ENCODE results near the gene KRTDAP.

DNA sequence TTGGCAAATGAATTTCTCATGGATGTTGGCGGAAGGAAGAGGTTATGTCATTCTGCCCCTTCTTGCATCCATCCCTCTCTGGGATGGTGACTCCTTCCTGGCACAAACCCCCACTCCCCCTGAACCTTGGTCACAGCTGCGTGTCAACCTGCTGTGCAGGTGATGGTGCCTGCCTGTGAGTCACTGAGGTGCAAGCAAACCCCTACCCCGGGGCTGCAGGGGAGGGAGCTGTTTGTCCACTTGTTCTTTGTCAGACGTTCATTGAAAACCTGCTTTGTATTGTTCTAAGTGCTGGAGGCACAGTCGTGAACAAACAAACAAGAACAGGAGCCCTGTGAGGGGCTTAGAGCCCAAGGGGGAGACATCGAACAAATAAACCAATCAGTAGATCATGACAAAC, 41.0 kb upstream of the KRTDAP start:
- no peak for TF ChIP-seq SP1 (IDR thresholded peaks at IDR 0.05)
- no peak for TF ChIP-seq SUZ12 (IDR thresholded peaks at IDR 0.05)
- no peak for TF ChIP-seq L3MBTL2 (conservative IDR thresholded peaks at IDR 0.05)
- TF ChIP-seq FOXM1 (IDR thresholded peaks at IDR 0.05; ENCODE audit: borderline replicate concordance) = no peak
- no peak for TF ChIP-seq TARDBP (IDR thresholded peaks at IDR 0.05)
- no peak for TF ChIP-seq NFRKB (IDR thresholded peaks at IDR 0.05)

Measured in HEK293T (cell line).